ENCODE data around the gene GNA15. TPM values are rescaled to one million over a fixed set of nuclear protein-coding genes. Genes with fewer than 3 reads are reported as not detected.

GNA15 gene
- total RNA-seq, 1 experiment from 2014 or later = not detected

DNA sequence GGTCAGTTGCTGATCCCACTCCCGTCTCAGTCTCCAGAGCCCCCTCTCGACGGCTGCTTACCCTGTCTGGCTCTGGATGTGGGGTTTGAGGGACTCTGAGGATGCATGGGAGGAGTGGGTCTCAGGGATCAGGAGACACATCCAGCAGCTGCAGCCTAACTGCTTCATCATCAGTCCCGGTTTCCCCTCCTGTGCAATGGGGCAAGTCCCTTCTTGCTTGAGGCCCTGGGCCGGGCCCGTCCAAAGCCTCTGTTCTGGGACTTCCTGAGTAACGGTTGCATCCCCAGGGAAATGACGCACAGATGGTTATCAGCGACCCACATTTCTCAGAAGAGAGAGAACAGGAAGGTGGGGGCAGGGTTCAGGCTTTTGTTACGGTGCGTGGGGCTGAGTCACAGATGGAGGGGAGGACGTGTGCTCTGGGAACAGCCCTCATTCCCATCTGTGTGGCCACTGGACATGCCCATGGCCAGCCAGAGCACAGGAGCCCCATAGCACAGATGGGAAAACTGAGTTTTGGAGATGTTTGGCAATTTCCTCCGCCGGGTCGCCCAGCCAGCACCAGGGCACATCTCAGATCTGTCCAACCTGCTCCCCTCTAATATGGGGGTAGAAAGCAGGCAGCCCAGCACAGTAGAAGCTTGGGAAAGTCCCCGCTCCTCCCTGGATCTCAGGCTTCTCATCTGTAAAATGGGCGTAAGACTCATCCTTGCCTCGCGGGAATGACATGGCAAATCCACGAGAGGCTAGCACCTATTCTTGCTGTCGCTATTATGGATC lies 19.3 kb downstream of the GNA15 start:
- POLR2A ChIA-PET = no interaction called here
- Mint-ChIP-seq H3K4me3 (ENCODE audit: unreplicated experiment) (no peak overlapping the region), H3K36me3 (ENCODE audit: insufficient read depth, unreplicated experiment) (no peaks in the 10 kb centered on the region), H3K27ac (ENCODE audit: unreplicated experiment) (no peak overlapping the region), H3K27me3 (ENCODE audit: insufficient read depth, unreplicated experiment) (no peaks in the 10 kb centered on the region), H3K4me1 (ENCODE audit: low read depth, unreplicated experiment) (no peaks in the 10 kb centered on the region), H3K9me3 (ENCODE audit: unreplicated experiment) (peaks cover 4% of the 10 kb centered on the region)
- Histone ChIP-seq H3K9me3 (no peaks in the 10 kb centered on the region), H3K36me3 (ENCODE audit: control insufficient read depth, insufficient read depth, low read length) (no peaks in the 10 kb centered on the region), H3K4me3 (ENCODE audit: low read depth, low read length) (no peak overlapping the region), H3K4me1 (no peaks in the 10 kb centered on the region), H3K27me3 (replicated peaks; ENCODE audit: control insufficient read depth, insufficient read depth, low read length) (no peaks in the 10 kb centered on the region)
- intact Hi-C loops (cut with micrococcal nuclease; ENCODE audit: unreplicated experiment) = no loop called here
- no TSS peak for BruUV-seq (replicated peaks)
- TF ChIP-seq, protein P1, sequence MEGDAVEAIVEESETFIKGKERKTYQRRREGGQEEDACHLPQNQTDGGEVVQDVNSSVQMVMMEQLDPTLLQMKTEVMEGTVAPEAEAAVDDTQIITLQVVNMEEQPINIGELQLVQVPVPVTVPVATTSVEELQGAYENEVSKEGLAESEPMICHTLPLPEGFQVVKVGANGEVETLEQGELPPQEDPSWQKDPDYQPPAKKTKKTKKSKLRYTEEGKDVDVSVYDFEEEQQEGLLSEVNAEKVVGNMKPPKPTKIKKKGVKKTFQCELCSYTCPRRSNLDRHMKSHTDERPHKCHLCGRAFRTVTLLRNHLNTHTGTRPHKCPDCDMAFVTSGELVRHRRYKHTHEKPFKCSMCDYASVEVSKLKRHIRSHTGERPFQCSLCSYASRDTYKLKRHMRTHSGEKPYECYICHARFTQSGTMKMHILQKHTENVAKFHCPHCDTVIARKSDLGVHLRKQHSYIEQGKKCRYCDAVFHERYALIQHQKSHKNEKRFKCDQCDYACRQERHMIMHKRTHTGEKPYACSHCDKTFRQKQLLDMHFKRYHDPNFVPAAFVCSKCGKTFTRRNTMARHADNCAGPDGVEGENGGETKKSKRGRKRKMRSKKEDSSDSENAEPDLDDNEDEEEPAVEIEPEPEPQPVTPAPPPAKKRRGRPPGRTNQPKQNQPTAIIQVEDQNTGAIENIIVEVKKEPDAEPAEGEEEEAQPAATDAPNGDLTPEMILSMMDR (IDR thresholded peaks at IDR 0.05; ENCODE audit: insufficient read depth in 1 of 2, low read depth in 1 of 2, low read length in 1 of 2, severe bottlenecking in 1 of 2, unreplicated experiment in 1 of 2) = no peak
- CTCF ChIA-PET = no interaction called here
- no peak for DNase-seq

DNA sequence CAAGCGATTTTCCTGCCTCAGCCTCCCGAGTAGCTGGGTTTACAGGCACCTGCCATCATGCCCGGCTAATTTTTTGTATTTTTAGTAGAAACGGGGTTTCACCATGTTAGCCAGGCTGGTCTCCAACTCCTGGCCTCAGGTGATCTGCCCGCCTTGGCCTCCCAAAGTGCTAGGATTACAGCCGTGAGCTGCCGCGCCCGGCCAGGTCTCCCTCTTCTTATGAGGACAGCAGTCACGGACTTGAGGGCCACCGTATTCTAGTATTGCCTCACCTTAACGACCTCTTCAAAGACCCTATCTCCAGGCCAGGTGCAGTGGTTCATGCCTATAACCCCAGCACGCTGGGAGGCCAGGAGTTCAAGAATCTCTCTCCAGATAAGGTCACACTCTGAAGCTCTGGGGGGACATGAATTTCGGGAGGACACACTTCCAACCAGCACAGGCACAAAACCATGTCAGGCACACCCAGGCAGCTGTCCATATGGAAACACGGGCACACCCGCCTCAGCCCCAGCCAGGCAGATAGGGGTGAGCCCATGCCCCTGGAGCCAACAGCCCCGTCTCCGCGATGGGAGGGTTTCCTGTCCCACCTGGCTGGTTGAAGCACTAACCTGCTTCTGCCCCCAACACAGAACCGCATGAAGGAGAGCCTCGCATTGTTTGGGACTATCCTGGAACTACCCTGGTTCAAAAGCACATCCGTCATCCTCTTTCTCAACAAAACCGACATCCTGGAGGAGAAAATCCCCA lies 21.4 kb downstream of the GNA15 start:
- no peaks in the 10 kb centered on the region for H3K27me3 ChIP-seq (replicated peaks; ENCODE audit: control insufficient read depth, insufficient read depth, low read length)
- H3K4me1 ChIP-seq = no peaks in the 10 kb centered on the region
- TF ChIP-seq, protein P1 (IDR thresholded peaks at IDR 0.05; ENCODE audit: insufficient read depth in 1 of 2, low read depth in 1 of 2, low read length in 1 of 2, severe bottlenecking in 1 of 2, unreplicated experiment in 1 of 2) = no peak
- H3K36me3 Mint-ChIP-seq (ENCODE audit: insufficient read depth, unreplicated experiment) = no peaks in the 10 kb centered on the region
- DNase-seq = no peak
- H3K9me3 ChIP-seq = no peaks in the 10 kb centered on the region
- H3K4me3 ChIP-seq (ENCODE audit: low read depth, low read length) = no peak overlapping the region
- H3K27me3 Mint-ChIP-seq (ENCODE audit: insufficient read depth, unreplicated experiment) = no peaks in the 10 kb centered on the region
- H3K4me3 Mint-ChIP-seq (ENCODE audit: unreplicated experiment) = no peak overlapping the region
- no peaks in the 10 kb centered on the region for H3K36me3 ChIP-seq (ENCODE audit: control insufficient read depth, insufficient read depth, low read length)
- no TSS peak for BruUV-seq (replicated peaks)
- ChIA-PET POLR2A (no interaction called here), CTCF (no interaction called here)
- H3K4me1 Mint-ChIP-seq (ENCODE audit: low read depth, unreplicated experiment) = no peaks in the 10 kb centered on the region
- intact Hi-C loops (cut with micrococcal nuclease; ENCODE audit: unreplicated experiment) = no loop called here
- peaks cover 9% of the 10 kb centered on the region for H3K9me3 Mint-ChIP-seq (ENCODE audit: unreplicated experiment)
- no peak overlapping the region for H3K27ac Mint-ChIP-seq (ENCODE audit: unreplicated experiment)

DNA sequence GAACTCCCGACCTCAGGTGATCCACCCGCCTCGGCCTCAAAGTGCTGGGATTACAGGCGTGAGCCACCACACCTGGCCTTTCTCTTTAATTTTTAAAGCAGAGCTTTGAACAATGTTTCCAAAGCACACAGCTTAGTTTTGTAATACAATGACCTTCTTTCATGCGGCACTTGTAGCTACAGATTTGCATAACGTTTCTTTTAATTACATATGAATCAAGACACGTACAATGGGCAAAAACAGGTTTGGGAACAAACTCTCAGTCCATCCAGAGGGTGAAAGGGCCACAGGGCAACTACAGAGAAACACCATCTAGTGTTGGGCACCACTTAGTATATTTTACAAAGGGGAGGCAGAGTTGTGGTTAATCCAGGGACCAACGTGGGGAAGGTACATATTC lies 23.7 kb downstream of the GNA15 start:
- Mint-ChIP-seq H3K27me3 (ENCODE audit: insufficient read depth, unreplicated experiment) (no peaks in the 10 kb centered on the region), H3K4me1 (ENCODE audit: low read depth, unreplicated experiment) (no peaks in the 10 kb centered on the region), H3K27ac (ENCODE audit: unreplicated experiment) (no peak overlapping the region), H3K4me3 (ENCODE audit: unreplicated experiment) (no peak overlapping the region), H3K9me3 (ENCODE audit: unreplicated experiment) (peaks cover 9% of the 10 kb centered on the region), H3K36me3 (ENCODE audit: insufficient read depth, unreplicated experiment) (no peaks in the 10 kb centered on the region)
- ChIA-PET POLR2A (no interaction called here), CTCF (interaction anchor here (0.6 kb wide), 1 partner anchor 198 kb away, joined by 3 read pairs; no protein-coding TSS in a partner anchor)
- intact Hi-C loops (cut with micrococcal nuclease; ENCODE audit: unreplicated experiment) = no loop called here
- DNase-seq = no peak
- H3K4me1 ChIP-seq = no peaks in the 10 kb centered on the region
- no TSS peak for BruUV-seq (replicated peaks)
- H3K9me3 ChIP-seq = no peaks in the 10 kb centered on the region
- H3K4me3 ChIP-seq (ENCODE audit: low read depth, low read length) = no peak overlapping the region
- H3K27me3 ChIP-seq (replicated peaks; ENCODE audit: control insufficient read depth, insufficient read depth, low read length) = no peaks in the 10 kb centered on the region
- H3K36me3 ChIP-seq (ENCODE audit: control insufficient read depth, insufficient read depth, low read length) = no peaks in the 10 kb centered on the region
- TF ChIP-seq, protein P1 (IDR thresholded peaks at IDR 0.05; ENCODE audit: insufficient read depth in 1 of 2, low read depth in 1 of 2, low read length in 1 of 2, severe bottlenecking in 1 of 2, unreplicated experiment in 1 of 2) = no peak

All from Caco-2 (cell line).